GM23248 (cell line): ENCODE measurements around the gene CWC27.

Source experiments
- EZH2 ChIP-seq: fragments of 200-600 bp; sonication (generic); IDR thresholded peaks from 2 replicates; pipeline ENCODE4 v1.6.1; 2018; ENCODE audit warnings: antibody characterized with exemption, mild to moderate bottlenecking; ENCODE audit not compliant: insufficient read depth, poor library complexity, severe bottlenecking
- EZH2phosphoT487 ChIP-seq: fragments of 200-600 bp; sonication (generic); IDR thresholded peaks from 2 replicates; pipeline ENCODE4 v1.6.1; 2018; ENCODE audit warnings: antibody characterized with exemption, moderate library complexity, mild to moderate bottlenecking, low read depth; ENCODE audit not compliant: insufficient read depth

GRCh38 chr5:64722588-64722987, 46.1 kb upstream of the CWC27 start:
- TF ChIP-seq EZH2 (no peak), EZH2phosphoT487 (no peak)
